Endothelial cell of umbilical vein (primary cell): ENCODE results near the gene WNT6. TPM values are rescaled to one million over a fixed set of nuclear protein-coding genes. Genes with fewer than 3 reads are reported as not detected.

Source experiments
- BruUV-seq: library from RNA; stranded (reverse); fragments of 400-500 nt; replicated peaks from 2 replicates; lab custom pipeline; 2021; lab: Mats Ljungman, UMichigan
- CTCF ChIA-PET: fragments of 300-600, 350-600 bp; sonication (Branson Sonifier 250); formaldehyde crosslinking; loops from one replicate; lab custom pipeline; 2021; ENCODE audit warnings: antibody characterized with exemption, inconsistent platforms; lab: Charles Lee
- POLR2A ChIA-PET: fragments of 300-600, 350-600 bp; sonication (Branson Sonifier 250); formaldehyde crosslinking; loops from one replicate; lab custom pipeline; 2021; ENCODE audit warnings: antibody characterized with exemption, inconsistent platforms; lab: Charles Lee
- DNase-seq: peaks from one replicate; pipeline ENCODE4 v3.0.0-alpha.2; 2011; ENCODE audit warnings: low read depth, low spot score
- FAIRE-seq: peaks from 2 replicates; lab custom pipeline; 2011; peaks lifted over from hg19 to GRCh38; lab: Jason Lieb, UNC
- H2AFZ ChIP-seq: 2 replicates; pipeline ENCODE4 v1.6.0; 2012; ENCODE audit warnings: low read depth, low read length, control low read depth, inconsistent platforms
- H3K27ac ChIP-seq: 2 replicates; pipeline ENCODE4 v1.5.1; 2011; ENCODE audit warnings: low read depth, mild to moderate bottlenecking, control low read depth, low read length, moderate library complexity; ENCODE audit not compliant: insufficient read depth
- H3K27me3 ChIP-seq, 2 experiments: 2 replicates each; pipeline versions ENCODE4 v1.6.0 to v1.6.1; 2011; ENCODE audit warnings: low read length in 2 of 2, mixed read lengths in 1 of 2; ENCODE audit not compliant: control insufficient read depth in 2 of 2, insufficient read depth in 2 of 2
- H3K36me3 ChIP-seq, 2 experiments: 2 replicates in 1 of 2; 3 replicates in 1 of 2; pipeline ENCODE4 v1.5.1; 2011; ENCODE audit warnings: low read length in 2 of 2, mild to moderate bottlenecking in 1 of 2, moderate library complexity in 1 of 2; ENCODE audit not compliant: control insufficient read depth in 2 of 2, insufficient read depth in 2 of 2; ENCODE audit errors: extremely low read depth in 1 of 2
- H3K4me1 ChIP-seq: 3 replicates; pipeline ENCODE4 v1.5.1; 2011; ENCODE audit warnings: mild to moderate bottlenecking, low read length; ENCODE audit not compliant: control insufficient read depth, insufficient read depth; ENCODE audit errors: extremely low read depth
- H3K4me2 ChIP-seq: 2 replicates; pipeline ENCODE4 v1.6.1; 2011; ENCODE audit warnings: low read length, control low read depth, mixed read lengths; ENCODE audit not compliant: insufficient read depth
- H3K4me3 ChIP-seq, 3 experiments: fragments of 200-600 bp in 1 of 3; sonication (generic), shearing (Covaris generic) in 1 of 3; replicated peaks in 1 of 3; 2 replicates each; pipeline ENCODE4 v1.5.1; 2011 to 2016; ENCODE audit warnings: control low read depth in 3 of 3, low read length in 3 of 3, mild to moderate bottlenecking in 2 of 3, inconsistent platforms in 1 of 3, low read depth in 1 of 3, moderate library complexity in 1 of 3; ENCODE audit not compliant: insufficient read depth in 1 of 3
- H3K79me2 ChIP-seq: 2 replicates; pipeline ENCODE4 v1.6.0; 2012; ENCODE audit warnings: low read length, inconsistent platforms; ENCODE audit not compliant: control insufficient read depth, insufficient read depth
- H3K9ac ChIP-seq: replicated peaks from 2 replicates; pipeline ENCODE3; 2011; ENCODE audit warnings: low read length, control low read depth; ENCODE audit not compliant: insufficient read depth; ENCODE audit errors: extremely low read depth
- H3K9me1 ChIP-seq: replicated peaks from 3 replicates; pipeline ENCODE4 v1.6.0; 2011; ENCODE audit warnings: mild to moderate bottlenecking, low read length; ENCODE audit not compliant: control insufficient read depth, insufficient read depth; ENCODE audit errors: extremely low read depth
- H3K9me3 ChIP-seq: replicated peaks from 2 replicates; pipeline ENCODE4 v1.5.1; 2012; ENCODE audit warnings: low read length, inconsistent platforms; ENCODE audit not compliant: control insufficient read depth, insufficient read depth
- H4K20me1 ChIP-seq: replicated peaks from 2 replicates; pipeline ENCODE3; 2011; ENCODE audit warnings: mild to moderate bottlenecking, low read length; ENCODE audit not compliant: control insufficient read depth, insufficient read depth; ENCODE audit errors: extremely low read depth
- EZH2 ChIP-seq: IDR thresholded peaks from 2 replicates; pipeline ENCODE4 v1.6.1; 2012; ENCODE audit warnings: borderline replicate concordance, low read depth, mild to moderate bottlenecking, moderate library complexity, low read length, inconsistent platforms; ENCODE audit not compliant: severe bottlenecking
- JUN ChIP-seq: IDR thresholded peaks from 2 replicates; pipeline ENCODE4 v1.6.1; 2011; ENCODE audit warnings: borderline replicate concordance, low read depth; ENCODE audit not compliant: insufficient read length, insufficient read depth
- POLR2A ChIP-seq: IDR thresholded peaks from 2 replicates; pipeline ENCODE4 v1.6.1; 2012; ENCODE audit warnings: low read depth, mild to moderate bottlenecking, control low read depth, low read length
- dilution Hi-C: fragments of 300-500 bp; cut with MboI; formaldehyde crosslinking; loops from one replicate; pipeline ENCODE4 v1.15.0; 2019; ENCODE audit warnings: low sequenced_read_pairs; ENCODE audit not compliant: extremely low pct_ligation_motif_present
- intact Hi-C: fragments of 100-400 bp; cut with micrococcal nuclease; formaldehyde crosslinking; loops from one replicate; pipeline ENCODE4 v1.10.0; 2022
- polyA plus RNA-seq, 4 experiments: library from polyadenylated mRNA; depleted of rRNA in 3 of 4; stranded (reverse) in 3 of 4; unstranded in 1 of 4; fragments of >200 nt; gene quantifications; 2 replicates each; pipeline versions ENCODE4 v1.2.1 to v1.2.3, GENCODE V29; 2011 to 2012; ENCODE audit warnings: missing spikeins in 1 of 4
- total RNA-seq: library from RNA; stranded (reverse); gene quantifications from 2 replicates; pipeline ENCODE4 v1.2.3, GENCODE V29; 2021

The WNT6 gene
- total and polyA plus RNA-seq, 2 donors (not counting 3 experiments of a cell fraction or from before 2014, with no cell fraction given): not detected

DNA sequence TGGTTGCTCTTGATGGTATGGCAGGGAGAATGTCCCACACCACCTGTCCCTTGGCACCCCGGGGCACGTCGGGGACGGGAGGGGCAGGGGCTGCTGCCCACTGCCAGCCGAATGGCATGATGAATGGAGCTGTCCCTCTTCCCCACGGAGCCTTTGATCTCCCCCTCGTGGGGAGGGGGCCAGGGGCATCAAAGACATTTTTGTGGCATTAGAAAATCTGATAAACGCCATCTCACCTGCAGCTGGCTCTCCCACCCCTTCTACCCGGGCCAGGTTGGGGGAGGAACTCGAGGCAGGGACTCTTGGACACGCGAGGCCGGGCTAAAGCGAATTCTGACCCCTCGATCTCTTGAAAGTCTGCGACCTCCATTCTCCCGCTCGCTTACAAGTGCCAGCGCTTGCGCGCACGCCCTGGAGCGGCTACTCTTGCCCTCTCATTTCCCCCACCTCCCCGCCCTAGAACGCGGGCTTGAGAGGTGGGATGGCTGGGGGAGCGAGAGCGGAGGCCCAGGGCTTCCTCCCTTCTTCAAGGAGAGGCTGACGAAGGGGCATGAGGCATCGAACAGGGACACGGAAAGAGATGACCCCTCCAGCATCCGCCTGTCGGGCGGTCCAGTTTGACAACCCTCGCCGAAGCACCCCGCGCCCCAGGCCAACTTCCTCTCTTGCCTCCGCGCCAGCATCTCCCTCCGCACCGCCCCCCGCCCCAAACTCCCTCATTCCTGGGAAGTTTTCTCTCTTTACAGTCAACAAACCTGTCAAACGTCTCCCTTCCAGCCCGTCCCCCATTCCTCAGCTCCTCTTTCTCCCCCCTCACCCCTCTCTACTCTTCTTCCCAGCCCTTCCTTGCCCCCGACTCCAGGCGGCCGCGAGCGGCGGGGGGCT lies 692 bp upstream of the WNT6 start:
- Histone ChIP-seq H2AFZ (no peak overlapping the region), H3K4me1 (no peaks in the 10 kb centered on the region), H3K36me3 (no peaks in the 10 kb centered on the region), H3K9me3 (no peaks in the 10 kb centered on the region), H3K27me3 (peaks cover 73 to 76% of the 10 kb centered on the region in 2 experiments), H3K79me2 (no peaks in the 10 kb centered on the region), H4K20me1 (no peaks in the 10 kb centered on the region), H3K9me1 (no peaks in the 10 kb centered on the region), H3K4me2 (no peak overlapping the region), H3K4me3 (no peak overlapping the region), H3K27ac (no peak overlapping the region), H3K9ac (no peak overlapping the region)
- FAIRE-seq (no peak), DNase-seq (no peak)
- dilution Hi-C loops: no loop called here
- intact Hi-C loops: no loop called here
- ChIA-PET CTCF (interaction anchor here (1.5 to 2.6 kb wide), 2 partner anchors 11 to 18 kb away, joined by 6 to 15 read pairs; no protein-coding TSS in a partner anchor), POLR2A (no interaction called here)
- TF ChIP-seq EZH2 (peak; percentile 86), JUN (no peak)
- BruUV-seq: no TSS peak

DNA sequence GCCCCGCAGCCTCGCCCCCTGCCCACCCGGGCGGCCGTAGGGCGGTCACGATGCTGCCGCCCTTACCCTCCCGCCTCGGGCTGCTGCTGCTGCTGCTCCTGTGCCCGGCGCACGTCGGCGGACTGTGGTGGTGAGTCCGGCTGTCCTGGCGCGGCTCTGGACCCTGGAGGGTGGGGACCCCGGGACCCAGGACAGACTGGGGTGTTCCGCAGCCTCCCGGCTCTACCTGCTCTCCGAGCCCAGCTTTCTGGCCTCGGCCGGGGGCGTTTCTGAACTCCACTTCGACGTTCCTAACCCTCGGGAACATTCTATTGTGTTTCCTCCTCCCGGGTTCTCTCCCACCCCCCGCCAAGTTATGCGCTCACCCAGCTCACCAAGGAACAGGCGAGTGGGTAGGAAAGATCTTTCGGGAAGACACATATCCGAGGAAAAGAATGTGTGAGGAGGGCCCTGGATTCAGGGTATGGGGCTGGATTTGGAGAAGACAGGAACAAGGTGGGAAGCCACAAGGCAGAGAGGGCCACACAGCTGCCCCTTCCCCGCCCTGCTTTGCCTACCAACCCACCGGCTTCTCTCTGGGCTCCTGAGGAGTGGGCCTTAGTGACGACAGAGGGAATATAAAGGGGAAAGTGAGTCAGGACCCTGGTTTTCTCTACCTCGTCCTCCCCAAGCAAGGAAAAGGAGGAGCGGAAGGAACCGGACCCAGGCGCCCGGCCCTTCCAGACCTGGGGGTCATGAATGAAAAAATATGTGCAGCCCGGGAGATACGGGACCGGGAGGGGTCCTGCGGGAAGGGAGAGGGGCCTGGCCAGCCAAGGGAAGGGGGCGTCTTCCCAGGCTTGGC lies 605 bp downstream of the WNT6 start:
- H3K27ac ChIP-seq: no peak overlapping the region
- no peaks in the 10 kb centered on the region for H3K79me2 ChIP-seq
- H3K4me1 ChIP-seq: no peaks in the 10 kb centered on the region
- no peaks in the 10 kb centered on the region for H4K20me1 ChIP-seq
- H3K4me3 ChIP-seq: no peak overlapping the region
- H2AFZ ChIP-seq: no peak overlapping the region
- no peaks in the 10 kb centered on the region for H3K9me3 ChIP-seq
- peaks cover 60 to 63% of the 10 kb centered on the region in 2 experiments for H3K27me3 ChIP-seq
- no peak overlapping the region for H3K4me2 ChIP-seq
- no peak for FAIRE-seq
- no peaks in the 10 kb centered on the region for H3K36me3 ChIP-seq
- BruUV-seq: no TSS peak
- no peak for DNase-seq
- dilution Hi-C loops: no loop called here
- intact Hi-C loops: no loop called here
- no peak overlapping the region for H3K9ac ChIP-seq
- H3K9me1 ChIP-seq: no peaks in the 10 kb centered on the region
- CTCF ChIA-PET: interaction anchor here (0.6 to 1.5 kb wide), 5 partner anchors 12 to 398 kb away, joined by 3 to 12 read pairs (median 6); no protein-coding TSS in a partner anchor
- POLR2A ChIA-PET: no interaction called here
- peak; percentile 89 for TF ChIP-seq EZH2
- no peak for TF ChIP-seq POLR2A
